ENCODE data around the gene LKAAEAR1. TPM values are rescaled to one million over a fixed set of nuclear protein-coding genes. Genes with fewer than 3 reads are reported as not detected.
A peak's percentile ranks its signal among the peaks of the same experiment; 100 is the strongest.

The LKAAEAR1 gene
- total and polyA plus RNA-seq, 9 of the 15 experiments (the other 6 are each of a cell fraction or from before 2014, with no cell fraction given) = not detected

GRCh38 chr20:64042054-64042781 is 42.0 kb downstream of the LKAAEAR1 start (continued):
- TF ChIP-seq BCOR (IDR thresholded peaks at IDR 0.05) (0 out of 2 replicates have a peak, but pooled peaks have one; percentile 35), ZNF592 (IDR thresholded peaks at IDR 0.05) (peak; percentile 65), TRIM24 (IDR thresholded peaks at IDR 0.05) (peak in 1 of 2 experiments; percentile 50; a peak in 2 of 4 replicates), POLR2G (IDR thresholded peaks at IDR 0.05; ENCODE audit: low read depth, low read length) (peak; percentile 83), ZBTB11 (CRISPR knock-in tag; IDR thresholded peaks at IDR 0.05) (peak in 2 of 3 experiments; percentile 39 to 85; a peak in 3 of 6 replicates), POLR2AphosphoS5 (IDR thresholded peaks at IDR 0.05; ENCODE audit: control insufficient read depth, insufficient read depth, low read depth, low read length) (peak; percentile 47; the same call in 1 of the 2 replicates), SAFB (IDR thresholded peaks at IDR 0.05; ENCODE audit: borderline replicate concordance, low read depth, low read length) (0 out of 2 replicates have a peak, but pooled peaks have one; percentile 11), ZBTB5 (IDR thresholded peaks at IDR 0.05) (no peak), TARDBP (IDR thresholded peaks at IDR 0.05) (peak; percentile 88), SMAD4 (CRISPR knock-in tag; conservative IDR thresholded peaks at IDR 0.05) (peak; percentile 86), MAFK (IDR thresholded peaks at IDR 0.05; ENCODE audit: low read length) (no peak), ARID1B (IDR thresholded peaks at IDR 0.05) (peak; percentile 82), HES1 (IDR thresholded peaks at IDR 0.05; ENCODE audit: low read depth) (peak; percentile 53; the same call in 1 of the 2 replicates), GABPB1 (CRISPR knock-in tag; IDR thresholded peaks at IDR 0.05) (peak; percentile 62; the same call in 1 of the 2 replicates), NONO (IDR thresholded peaks at IDR 0.05; ENCODE audit: low read depth in 2 of 2, low read length in 1 of 2) (peak; percentile 43 to 74; a peak in 2 of 4 replicates), TCF3 (CRISPR knock-in tag; IDR thresholded peaks at IDR 0.05) (peak; percentile 84), HNRNPL (IDR thresholded peaks at IDR 0.05; ENCODE audit: low read depth, low read length) (peak; percentile 65; the same call in 1 of the 2 replicates)

All from K562 (cell line).